Limb (tissue), 2 donors: ENCODE results near the gene MAGEB1.

Experiments
- DNase-seq, 2 donors: peaks; one replicate each; pipeline ENCODE4 v3.0.0-alpha.2; 2016; ENCODE audit errors: extremely low spot score in 2 of 2

The MAGEB1 gene, protein sequence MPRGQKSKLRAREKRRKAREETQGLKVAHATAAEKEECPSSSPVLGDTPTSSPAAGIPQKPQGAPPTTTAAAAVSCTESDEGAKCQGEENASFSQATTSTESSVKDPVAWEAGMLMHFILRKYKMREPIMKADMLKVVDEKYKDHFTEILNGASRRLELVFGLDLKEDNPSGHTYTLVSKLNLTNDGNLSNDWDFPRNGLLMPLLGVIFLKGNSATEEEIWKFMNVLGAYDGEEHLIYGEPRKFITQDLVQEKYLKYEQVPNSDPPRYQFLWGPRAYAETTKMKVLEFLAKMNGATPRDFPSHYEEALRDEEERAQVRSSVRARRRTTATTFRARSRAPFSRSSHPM

DNA sequence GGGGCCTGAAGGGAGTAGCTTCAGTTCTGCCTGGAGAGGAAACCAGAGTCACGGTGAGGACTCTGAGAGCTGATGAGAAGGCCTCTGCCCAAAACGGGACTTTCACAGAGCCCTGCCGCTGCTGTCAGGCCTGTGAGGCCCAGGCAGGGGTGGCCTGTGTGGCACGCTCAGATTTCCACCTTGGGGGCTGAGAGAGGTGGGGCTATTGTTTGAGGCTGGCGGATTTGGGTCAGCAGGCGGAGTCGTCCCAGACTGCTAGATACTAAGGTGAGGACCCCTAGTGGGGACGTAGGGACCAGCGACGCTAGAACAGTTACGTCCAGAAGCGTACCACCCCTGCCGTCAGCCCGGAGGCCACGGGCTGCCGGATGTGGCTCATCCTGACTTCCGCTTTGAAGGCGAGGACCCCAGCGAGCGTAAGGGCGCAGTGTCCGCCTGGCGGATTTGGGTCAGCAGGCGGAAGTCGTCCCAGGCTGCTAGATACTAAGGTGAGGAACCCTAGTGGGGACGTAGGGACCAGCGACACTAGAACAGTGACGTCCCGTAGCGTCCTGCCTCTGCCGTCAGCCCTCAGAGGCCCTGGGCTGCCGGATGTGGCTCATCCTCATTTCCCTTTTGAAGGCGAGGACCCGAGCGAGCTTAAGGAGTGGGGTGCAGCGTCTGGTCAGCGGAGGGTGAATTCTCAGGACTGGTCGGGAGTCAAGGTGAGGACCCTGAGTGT, at the start of gene MAGEB1:
MAGEB1 (plus strand) TSS at position 378 of the 721 bp plus-strand sequence. CDS start 3,348 bp downstream, outside the sequence.
- DNase-seq: no peak

DNA sequence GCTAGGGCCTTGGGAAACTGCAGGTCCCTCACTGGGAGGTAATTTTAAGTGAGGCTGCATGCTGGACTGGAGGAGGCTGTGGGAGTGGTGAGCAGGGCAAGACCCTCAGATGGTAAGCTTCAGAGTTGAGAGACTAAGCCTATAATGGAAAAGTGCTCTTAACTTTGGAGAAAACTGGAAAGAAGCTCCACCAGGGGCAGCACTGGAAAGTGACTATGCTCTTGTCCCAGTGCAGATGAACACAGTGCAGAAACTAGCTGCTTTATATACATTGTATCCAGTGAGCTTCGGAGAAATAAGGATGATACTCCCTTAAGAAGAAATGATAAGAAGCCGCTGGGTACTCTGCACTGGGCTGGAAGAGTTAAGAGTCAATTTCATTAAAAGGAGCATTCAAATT, 34.8 kb upstream of the MAGEB1 start:
- no peak for DNase-seq

DNA sequence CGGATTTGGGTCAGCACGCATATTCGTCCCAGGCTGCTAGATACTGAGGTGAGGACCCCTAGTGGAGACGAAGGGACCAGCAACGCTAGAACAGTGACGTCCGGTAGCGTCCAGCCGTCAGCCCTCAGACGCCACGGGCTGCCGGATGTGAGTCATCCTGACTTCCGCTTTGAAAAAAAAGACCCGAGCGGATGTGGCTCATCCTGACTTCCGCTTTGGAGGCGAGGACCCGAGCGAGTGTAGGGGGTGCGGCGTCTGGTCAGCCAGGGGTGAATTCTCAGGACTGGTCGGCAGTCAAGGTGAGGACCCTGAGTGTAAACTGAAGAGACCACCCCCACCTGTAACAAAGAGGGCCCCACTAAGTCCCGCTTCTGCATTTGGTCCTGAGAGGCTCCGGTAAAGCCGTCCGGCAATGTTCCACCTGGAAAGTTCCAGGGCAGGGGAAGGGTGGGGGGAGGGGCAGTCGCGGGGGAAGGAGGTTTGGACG, 31.5 kb upstream of the MAGEB1 start, which contains the start of gene MAGEB2:
MAGEB2 (plus strand) TSS at position 207 of the 487 bp plus-strand sequence. CDS start 3,018 bp downstream, outside the sequence.
- no peak for DNase-seq

DNA sequence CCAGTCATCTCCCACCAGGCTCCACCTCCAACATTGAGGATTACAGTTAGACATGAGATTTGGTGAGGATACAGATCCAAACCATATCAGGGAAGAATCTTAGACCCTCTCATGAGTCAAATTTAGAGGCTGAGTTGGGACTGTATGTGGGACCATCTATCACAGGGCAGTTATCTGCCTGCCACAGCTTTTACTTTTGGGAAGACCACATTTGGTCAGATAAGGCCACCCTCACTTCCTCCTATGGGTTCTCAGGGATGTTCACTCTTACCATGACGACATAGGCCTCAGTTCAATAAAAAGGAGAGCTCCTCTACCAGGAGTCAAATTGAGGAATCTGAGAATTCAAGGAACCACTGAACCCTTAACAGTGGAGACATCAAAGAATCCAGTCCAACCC, 29.5 kb upstream of the MAGEB1 start:
- no peak for DNase-seq

DNA sequence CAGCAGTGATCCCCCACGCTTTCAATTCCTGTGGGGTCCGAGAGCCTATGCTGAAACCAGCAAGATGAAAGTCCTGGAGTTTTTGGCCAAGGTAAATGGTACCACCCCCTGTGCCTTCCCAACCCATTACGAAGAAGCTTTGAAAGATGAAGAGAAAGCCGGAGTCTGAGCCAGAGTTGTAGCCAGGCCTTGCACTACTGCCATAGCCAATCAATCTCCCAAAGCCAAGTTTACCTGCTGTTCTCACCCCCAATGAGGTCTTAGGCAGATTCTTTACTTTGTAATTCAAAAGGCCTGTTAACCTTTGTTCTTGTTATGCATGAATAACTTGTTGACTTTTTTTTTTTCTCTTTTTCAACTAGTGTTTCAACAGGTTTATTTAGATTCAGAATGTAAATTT, 27.6 kb upstream of the MAGEB1 start:
- DNase-seq: no peak

DNA sequence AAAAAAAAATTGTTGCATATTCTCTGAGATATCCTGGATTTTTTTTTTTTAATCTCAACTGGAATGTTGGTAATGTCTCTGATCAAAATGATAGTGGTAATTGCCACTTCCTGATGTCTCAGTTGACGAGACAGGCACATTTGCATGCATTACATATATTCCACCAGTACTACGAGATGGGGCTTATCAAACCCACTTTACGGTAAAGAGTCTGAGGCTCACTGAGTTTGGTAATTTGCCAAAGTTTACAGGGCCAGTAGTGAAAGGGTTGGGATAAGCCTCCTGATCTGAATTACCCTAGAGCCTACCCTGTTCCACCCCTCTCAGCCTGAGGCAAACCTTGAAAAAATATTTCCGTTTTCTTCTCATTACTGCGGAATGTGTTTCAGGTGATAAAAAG, 26.3 kb upstream of the MAGEB1 start:
- no peak for DNase-seq

DNA sequence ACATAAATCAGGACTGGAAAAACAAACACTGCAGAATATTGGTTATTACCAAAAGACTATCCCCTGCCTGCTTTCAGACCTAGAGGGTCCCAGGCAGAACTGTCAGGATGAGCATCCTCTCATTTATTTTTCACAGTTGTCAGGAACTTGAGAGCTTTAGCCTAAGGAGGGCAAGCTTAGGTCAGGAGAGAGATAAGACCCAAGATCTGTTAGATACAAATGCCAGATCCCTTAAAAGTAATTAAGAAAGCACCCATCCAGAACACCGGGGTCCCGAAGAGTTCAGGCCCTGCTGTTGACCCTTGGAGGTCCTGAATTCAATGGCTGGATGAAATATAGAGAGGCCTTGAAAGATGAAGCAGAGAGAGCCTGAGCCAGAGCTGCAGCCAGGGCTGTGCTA, 22.4 kb upstream of the MAGEB1 start:
- DNase-seq: no peak

DNA sequence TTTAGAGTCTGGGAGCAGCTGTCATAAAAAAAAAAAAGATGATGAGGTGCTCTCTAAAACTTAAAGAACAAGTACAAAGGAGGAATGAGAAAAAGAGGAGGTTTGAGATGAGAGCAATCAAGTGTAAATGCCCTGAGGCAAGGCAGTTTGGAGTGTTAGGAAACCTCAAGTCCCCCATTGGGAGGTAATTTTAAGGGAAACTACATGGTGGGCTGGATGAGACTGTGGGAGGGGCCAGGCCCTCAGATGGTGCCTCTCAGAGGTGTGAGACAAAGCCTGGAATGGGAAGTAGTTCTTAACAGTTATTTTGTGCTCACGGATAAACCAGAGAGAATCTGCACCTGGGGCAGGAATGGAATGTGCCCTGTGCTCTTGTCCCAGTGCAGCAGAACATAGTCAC, 18.4 kb upstream of the MAGEB1 start:
- no peak for DNase-seq

DNA sequence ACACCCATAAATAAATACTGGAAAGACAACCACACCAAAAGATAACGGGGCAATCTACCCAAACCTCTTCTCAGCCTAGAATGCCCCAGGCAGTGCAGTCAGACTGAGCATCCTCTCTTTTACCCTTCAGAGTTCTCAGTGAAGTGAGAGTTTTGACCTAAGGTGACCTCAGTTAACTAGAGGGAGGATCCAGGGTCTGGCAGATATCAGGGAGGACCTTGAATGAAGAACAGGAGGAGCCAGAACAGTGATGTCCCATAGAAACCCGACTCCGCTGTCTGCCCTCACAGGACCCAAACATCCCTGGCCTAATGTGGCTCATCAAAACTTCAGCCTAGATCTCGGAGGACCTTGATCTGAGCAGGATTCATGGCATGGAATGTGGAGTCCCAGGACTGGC, 16.6 kb upstream of the MAGEB1 start, which contains the start of gene MAGEB3:
MAGEB3 (plus strand) TSS at position 263 of the 400 bp plus-strand sequence. CDS start 5,268 bp downstream, outside the sequence.
- no peak for DNase-seq

DNA sequence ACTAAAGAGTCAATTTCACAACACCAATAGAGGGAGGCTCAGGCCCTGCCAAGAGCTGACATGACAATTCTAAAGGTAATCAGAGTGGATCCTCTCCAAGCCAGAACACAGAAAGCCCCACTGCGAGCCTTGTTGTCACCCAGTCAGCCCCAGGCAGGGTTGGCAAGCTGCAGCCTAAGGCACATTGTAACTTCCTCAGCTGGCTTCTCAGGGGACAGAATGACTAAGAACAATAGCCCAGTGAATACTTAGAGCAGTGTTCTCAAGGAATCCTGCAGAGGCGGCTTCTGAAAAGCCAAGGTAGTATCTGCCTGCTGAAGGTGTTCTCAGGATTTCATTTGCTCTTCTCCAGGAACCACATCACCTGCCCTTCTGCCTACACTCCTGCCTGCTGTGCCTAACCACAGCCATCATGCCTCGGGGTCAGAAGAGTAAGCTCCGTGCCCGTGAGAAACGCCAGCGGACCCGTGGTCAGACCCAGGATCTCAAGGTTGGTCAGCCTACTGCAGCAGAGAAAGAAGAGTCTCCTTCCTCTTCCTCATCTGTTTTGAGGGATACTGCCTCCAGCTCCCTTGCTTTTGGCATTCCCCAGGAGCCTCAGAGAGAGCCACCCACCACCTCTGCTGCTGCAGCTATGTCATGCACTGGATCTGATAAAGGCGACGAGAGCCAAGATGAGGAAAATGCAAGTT, 5.1 kb upstream of the MAGEB1 start, which contains the start of gene MAGEB4:
MAGEB4 (plus strand) TSS at position 277 of the 692 bp plus-strand sequence; CDS start at position 413, 136 bp downstream.
- DNase-seq: no peak

DNA sequence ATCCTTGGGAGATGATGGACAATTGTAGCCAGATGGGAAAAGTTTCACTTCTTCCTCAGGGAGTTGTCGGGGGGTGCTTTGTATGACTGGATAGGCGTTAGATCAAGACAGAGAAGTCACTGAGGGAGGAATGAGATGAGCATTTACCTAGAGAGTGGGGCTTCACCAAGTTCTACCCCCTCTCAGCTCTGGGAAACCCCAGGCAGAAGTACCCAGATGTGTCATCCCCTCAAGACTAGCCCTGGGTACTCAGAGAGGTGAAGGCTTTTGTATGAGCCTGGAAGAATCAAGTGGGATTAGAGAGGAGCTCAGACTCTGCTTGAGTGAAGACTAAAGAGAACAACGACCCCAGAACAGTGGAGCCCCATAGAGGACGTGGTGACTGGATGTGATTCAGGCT, 1.9 kb downstream of the MAGEB1 start:
- no peak for DNase-seq

DNA sequence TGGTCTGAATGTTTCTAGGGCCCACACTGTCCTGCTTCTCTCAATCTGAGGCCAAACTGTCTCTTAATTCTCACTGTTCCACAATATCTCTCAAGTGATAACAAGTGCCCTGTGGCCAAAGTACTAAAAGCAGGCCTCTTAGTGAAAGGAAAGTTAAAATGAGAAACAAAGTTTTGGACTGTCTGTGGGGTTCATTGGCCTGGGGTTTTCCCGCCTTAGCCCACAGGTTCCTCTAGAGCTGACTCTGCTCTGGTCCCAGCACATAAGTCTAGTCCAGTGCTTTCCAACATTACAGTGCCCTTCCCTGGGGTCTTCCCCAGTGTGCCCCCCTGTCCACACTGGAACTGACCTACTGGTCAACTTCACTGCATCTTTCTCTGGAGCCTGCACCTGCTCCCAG, 6.3 kb downstream of the MAGEB1 start:
- DNase-seq: no peak

DNA sequence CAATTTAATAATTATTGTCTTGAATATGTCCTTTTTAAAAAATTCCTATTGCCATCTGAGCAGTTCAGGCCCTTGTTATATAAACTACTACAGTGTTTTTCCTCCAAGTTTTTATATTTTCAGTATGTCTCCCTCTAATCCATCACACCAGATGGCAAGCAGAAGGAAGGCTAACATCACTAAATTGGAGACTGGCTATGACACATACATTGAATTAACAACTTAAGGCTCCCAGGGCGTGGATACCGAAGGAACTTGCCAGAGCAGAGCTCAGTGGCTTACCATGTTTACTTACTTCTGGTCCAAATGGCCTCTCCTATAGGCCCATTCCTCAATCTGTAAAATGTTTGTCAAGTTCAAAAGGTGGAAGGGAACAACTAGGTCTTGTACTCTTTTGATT, 13.0 kb downstream of the MAGEB1 start:
- no peak for DNase-seq

DNA sequence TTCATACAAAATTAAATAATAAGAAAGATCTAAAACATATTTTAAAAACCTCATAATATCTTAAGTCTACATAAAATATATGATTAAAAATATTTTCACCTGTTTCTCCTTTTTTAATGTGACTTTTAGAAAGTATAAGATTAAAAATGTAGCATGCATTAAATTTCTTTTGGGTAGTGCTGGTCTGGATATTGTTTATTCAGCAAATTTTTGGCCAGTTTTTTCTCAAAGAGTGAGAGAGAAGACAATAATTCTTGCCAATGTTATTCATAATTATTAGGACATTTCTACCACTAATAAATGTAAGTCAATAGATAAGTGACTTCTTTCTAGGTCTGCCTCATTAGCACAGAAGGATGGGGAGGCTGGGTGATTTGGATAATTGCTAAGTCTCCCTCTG, 14.1 kb downstream of the MAGEB1 start:
- DNase-seq: no peak

DNA sequence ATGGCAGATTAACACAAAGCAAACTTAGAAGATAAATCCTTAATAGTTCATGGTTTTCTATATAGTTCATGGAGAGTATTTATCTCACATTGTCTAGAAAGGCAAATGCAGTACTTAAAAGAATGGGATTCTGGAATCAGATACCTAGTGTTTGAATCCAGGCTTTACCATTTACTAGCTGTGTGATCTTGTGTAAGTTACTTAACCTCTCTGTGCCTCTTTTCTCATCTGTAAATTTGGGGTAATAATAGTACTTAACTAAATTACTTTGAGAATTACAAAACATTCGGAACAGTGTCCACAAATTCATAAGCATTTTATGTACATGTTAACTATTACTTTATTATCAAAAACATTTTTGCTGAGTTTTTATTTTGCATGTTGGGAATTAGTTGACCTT, 15.8 kb downstream of the MAGEB1 start:
- DNase-seq: no peak

DNA sequence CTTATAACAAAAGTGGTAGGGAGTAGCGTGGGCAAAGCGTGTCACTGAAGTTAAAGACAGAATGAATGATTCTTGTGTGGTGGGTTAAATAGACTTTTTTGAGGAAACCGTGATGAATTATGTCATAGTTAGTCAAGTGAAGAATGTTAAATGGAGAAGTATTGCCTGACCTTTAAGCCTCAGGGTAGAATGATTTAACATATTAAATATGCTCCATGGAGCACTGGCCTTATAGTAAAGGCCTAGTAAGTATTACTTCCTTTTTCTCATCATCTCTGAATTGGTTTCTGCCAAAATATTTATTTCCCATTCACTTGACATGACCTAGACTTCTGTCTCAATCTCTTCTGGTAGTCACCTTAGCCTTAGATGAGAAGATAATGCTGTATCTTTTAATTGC, 23.7 kb downstream of the MAGEB1 start:
- DNase-seq: no peak

DNA sequence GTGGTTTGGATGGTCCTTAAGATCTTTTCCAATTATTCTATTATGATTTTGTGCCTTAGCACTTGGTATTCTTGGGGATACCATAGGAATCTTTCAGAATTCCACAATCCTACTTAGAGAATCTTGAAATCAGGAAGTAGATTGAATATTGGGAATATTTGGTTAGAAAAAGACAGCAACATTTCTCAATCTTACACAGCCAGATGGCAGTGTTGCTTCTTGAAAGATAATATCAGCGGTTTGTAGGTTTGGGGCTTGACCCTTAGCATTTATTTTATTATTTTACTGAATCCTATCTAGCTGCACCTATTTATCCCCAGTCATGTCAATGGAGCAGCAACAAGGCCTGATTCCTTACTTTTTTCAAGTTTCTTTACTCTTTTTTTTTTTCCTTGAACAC, 28.6 kb downstream of the MAGEB1 start:
- no peak for DNase-seq

DNA sequence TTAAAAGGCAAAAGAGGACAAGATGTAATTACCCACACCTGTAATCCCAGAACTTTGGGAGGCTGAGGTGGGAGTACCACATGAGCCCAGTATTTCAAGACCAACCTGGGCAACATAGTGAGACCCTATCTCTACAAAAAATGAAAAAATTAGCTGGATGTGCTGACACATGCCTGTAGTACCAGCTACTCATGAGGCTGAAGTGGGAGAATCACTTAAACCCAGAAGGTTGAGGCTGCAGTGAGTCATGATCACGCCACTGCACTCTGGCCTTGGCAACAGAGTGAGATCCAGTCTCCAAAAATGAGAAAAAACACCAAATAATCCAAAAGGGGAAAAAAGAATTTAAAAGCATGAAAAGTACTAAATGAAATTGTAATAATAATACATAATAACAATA, 31.4 kb downstream of the MAGEB1 start:
- DNase-seq: no peak

DNA sequence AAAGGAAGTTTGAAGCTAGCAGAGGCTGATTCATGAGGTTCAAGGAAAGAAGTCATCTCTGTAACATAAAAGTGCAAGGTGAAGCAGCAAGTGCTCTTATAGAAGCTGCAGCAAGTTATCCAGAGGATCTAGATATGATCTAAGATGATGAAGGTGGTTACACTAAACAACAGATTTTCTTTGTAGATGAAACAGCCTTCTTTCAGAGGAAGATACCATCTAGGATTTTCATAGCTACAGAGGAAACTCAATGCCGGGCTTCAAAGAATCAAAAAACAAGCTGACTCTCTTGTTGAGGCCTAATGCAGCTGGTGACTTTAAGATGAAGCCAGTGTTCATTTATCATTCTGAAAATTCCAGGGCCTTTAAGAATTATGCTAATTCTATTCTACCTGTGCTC, 33.5 kb downstream of the MAGEB1 start:
- no peak for DNase-seq

DNA sequence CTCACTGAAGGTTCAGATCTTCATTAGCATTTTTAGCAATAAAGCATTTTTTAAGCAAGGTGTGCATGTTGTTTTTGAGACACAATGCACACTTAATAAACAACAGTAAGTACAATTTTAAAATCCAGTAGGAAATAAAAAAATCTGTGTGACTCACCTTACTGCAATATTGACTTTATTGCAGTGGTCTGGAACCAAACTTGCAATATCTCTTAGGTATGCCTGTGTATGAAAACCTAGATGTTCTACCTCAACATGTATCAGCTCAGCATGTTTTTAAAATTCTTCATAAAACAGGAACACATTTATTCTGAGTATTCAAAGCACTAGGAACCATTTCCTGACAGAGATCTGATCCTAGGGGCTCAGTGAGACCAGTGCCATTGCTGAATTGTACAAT, 35.6 kb downstream of the MAGEB1 start:
- no peak for DNase-seq

DNA sequence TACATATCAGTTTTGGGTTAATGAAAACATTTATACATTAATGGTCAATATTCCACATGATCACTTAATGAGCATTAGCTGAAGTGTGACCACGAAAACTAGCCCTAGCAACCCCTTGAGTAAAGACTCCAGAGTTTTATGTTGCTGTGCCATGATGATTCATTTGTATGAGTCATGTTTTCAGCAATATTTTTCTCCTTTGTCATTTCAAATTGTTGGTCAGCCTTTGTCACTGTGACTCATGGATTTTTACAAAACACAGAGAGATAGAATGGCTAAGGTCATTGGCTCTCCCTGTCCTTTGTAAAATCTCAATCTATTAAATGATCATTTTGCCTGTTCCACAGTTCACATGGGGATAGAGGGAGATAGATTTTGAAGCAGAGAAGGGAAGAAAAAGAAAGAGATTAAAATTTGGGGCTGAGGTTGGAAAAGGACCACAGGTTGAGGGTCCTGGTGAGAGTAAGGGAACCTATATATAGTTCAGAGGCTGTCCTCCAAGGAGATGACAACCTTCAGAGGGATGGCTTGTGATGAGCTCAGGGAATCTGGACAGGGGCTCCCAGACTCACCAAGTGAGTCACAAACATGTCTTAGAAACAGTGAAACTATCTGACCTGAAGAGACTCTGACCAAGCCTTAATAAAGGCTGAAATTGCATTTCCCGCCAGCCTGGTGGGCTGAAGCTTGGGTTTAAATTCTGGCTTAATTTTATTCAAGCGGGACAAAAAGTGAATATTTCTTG, 36.7 kb downstream of the MAGEB1 start:
- no peak for DNase-seq
